Epithelial cell of esophagus (primary cell): ENCODE data around the gene LMCD1.
"Not testable (repeated sequence)": the region's sequence is repeated elsewhere in the genome, so short reads cannot be mapped to it uniquely, and the experiment has no call there.

Experiments
- DNase-seq: peaks from one replicate; pipeline ENCODE4 v3.0.0; 2010; ENCODE audit warnings: low read depth
- H3K4me3 ChIP-seq: 2 replicates; pipeline ENCODE4 v1.5.1; 2011; ENCODE audit warnings: mild to moderate bottlenecking, low read length, control low read depth
- TF ChIP-seq, protein P1 (sequence below): IDR thresholded peaks from 2 replicates; pipeline ENCODE4 v1.5.1; 2011; ENCODE audit warnings: low read depth, mild to moderate bottlenecking, low read length, control low read depth, inconsistent platforms; ENCODE audit not compliant: insufficient read depth; ENCODE audit errors: missing control alignments

LMCD1 gene

DNA sequence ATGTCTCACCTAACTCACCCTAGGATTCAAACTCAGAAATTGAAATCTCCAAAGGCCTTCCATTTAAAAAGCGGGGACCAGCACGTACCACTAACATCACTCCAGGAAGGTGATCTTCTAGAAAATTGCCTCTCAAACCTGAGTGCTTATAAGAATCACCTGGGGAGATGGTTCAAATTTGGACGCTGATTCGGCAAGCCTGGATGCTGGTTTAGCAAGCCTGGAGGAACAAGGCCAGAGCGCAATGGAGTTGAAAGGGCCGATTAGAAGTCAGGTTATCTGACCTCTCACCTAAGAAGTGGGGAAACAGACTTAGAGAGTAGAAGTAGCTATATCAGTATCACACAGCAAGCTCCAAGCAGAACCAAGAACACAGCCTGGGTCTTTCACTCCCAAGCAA is 74.8 kb downstream of the LMCD1 start:
- TF ChIP-seq, protein P1, sequence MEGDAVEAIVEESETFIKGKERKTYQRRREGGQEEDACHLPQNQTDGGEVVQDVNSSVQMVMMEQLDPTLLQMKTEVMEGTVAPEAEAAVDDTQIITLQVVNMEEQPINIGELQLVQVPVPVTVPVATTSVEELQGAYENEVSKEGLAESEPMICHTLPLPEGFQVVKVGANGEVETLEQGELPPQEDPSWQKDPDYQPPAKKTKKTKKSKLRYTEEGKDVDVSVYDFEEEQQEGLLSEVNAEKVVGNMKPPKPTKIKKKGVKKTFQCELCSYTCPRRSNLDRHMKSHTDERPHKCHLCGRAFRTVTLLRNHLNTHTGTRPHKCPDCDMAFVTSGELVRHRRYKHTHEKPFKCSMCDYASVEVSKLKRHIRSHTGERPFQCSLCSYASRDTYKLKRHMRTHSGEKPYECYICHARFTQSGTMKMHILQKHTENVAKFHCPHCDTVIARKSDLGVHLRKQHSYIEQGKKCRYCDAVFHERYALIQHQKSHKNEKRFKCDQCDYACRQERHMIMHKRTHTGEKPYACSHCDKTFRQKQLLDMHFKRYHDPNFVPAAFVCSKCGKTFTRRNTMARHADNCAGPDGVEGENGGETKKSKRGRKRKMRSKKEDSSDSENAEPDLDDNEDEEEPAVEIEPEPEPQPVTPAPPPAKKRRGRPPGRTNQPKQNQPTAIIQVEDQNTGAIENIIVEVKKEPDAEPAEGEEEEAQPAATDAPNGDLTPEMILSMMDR: no peak
- no peak overlapping the region for H3K4me3 ChIP-seq
- DNase-seq: no peak

DNA sequence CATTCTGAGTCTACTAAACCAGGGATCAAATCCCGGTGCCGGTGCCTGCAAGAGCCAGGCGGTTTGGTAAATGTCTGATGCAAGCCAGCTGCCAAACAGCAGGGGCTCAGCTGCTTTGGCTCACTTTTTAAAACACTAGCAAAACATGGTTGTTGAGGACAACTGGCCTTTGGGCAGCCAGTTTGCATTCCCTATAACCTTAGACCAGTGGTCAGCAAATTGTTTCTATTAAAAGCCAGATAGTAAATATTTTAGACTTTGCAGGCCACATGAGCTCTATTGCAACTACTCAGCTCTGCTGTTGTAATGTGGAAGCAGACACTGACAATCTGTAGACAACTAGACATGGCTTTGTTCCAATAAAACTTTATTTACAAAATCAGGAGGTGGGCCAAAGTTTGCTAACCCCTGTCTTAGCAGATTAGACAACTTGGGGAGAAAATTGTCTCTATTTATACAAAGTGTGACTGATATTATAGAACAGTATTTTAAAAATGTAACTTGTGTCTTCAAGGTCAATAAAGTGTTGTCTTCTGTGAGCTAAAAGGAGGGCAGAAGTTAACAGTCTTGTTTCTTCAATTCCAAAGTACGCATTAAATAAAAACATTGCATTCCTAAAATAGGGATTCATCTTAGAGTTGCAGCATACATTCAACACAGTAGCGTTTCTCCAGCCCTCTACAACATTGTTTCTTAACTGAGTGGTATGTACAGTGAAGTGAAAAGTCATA is 75.4 kb downstream of the LMCD1 start:
- no peak for DNase-seq
- TF ChIP-seq, protein P1: no peak
- H3K4me3 ChIP-seq: no peak overlapping the region

DNA sequence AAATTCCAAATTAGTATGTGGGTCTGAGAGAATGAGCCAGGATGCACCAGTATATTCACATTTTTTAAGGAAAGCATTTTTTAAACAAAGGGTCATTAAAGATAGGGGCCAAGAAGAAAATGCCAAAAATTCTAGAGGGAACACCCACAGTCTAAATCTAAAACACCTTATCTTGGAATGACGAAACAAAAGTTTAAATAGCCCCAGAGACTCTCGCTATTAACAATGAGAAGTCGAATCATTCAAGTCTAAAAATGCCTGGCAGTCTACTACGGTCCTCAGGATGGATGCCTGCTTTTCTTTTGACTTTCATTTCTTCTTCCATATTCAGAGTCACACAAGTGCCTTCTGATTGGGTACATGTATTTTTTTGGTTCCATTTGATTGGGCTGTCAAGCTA is 76.7 kb downstream of the LMCD1 start:
- no peak for DNase-seq
- TF ChIP-seq, protein P1: no peak
- no peak overlapping the region for H3K4me3 ChIP-seq

DNA sequence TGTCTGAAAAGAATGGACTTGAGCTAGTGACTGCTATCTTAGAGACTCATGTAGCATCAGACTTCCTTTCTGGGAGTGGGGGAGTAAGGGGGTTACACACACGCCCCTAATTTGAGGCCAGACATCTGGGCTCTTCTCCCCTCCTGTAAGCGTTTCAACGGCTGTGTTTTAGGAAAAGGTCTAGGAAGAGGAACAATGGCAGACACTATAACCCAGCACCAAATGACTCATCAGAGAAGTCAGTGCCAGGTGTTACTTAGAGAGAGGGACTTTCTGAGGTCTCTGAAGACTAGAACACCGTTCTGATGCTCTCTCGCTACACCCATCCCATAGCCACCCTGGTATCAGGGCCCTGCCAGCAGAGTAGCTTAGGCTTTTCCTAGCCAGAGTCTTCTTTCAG is 77.5 kb downstream of the LMCD1 start:
- no peak overlapping the region for H3K4me3 ChIP-seq
- TF ChIP-seq, protein P1: no peak
- DNase-seq: no peak

DNA sequence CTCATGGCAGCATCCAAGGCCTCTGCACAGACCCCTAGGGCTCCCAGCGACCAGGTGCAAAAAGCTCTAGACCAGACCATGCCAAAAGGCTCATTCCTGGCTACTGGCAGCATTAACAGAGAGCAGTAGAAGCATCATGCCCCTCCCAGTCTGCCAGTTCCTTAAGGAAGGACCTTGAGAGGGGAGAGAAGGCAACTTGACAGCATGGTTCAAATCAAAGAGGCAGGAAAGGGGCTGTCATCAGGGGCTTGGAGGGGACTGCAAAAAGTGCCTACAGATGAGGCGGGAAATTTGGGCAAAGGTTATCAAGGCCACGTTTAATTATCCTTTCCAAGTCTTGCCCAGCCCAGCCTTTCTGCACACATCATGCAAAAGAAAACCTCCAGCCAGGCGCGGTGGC is 78.3 kb downstream of the LMCD1 start:
- H3K4me3 ChIP-seq: no peak overlapping the region

DNA sequence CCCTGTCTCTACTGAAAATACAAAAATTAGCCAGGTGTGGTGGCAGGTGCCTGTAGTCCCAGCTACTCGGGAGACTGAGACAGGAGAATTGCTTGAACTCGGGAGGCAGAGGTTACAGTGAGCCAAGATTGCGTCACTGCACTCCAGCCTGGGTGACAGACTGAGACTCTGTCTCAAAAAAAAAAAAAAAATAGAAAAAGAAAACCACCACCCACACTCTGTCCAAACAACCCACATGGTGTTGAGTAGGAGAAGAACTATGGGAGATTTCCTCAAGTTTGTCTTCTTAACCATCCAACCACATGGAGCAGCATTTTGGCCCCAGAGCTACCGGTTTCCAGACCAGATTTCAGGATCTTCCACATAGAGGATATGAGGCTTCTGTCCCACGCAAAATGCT is 78.8 kb downstream of the LMCD1 start:
- not testable (repeated sequence) for H3K4me3 ChIP-seq, DNase-seq

More for the DNA sequence above, 78.3 kb downstream of the LMCD1 start:
- TF ChIP-seq, protein P1: no peak
- no peak for DNase-seq

DNA sequence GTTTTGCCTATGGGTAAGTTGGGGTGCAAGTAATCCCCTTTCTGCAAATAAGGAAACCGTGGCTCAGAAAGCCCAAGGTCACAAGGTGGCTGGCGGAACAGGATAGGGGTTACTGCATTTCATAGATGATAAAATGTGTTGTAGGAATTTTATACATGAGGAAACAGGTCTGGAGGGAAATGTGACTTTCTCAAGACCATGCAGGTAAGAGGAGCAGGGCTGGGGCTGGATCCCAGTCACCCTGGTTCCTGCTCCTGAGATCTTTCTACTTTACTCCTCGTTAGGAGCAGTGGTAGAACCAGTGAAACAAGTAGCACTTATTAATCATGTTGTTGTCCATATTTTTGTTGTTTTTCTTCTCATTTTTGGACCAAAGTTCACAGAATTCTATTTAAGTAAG is 79.8 kb downstream of the LMCD1 start:
- TF ChIP-seq, protein P1: no peak
- peak; percentile 28 for DNase-seq
- no peak overlapping the region for H3K4me3 ChIP-seq
